ENCODE results near the gene CRACR2B. TPM values are rescaled to one million over a fixed set of nuclear protein-coding genes. Genes with fewer than 3 reads are reported as not detected.

Gene CRACR2B
- total RNA-seq, 1 experiment from 2014 or later: 11.8 TPM

- TF ChIP-seq EZH2 (IDR thresholded peaks at IDR 0.05) (no peak), JUND (IDR thresholded peaks at IDR 0.05) (no peak), MAX (IDR thresholded peaks at IDR 0.05) (peak; percentile 66; the same call in 1 of the 2 replicates), POLR2A (IDR thresholded peaks at IDR 0.05; ENCODE audit: borderline replicate concordance, extremely low read depth, insufficient read depth, insufficient read length) (no peak), POLR2AphosphoS5 (IDR thresholded peaks at IDR 0.05; ENCODE audit: low read depth, low read length) (peak; percentile 45; the same call in 1 of the 2 replicates), SIN3A (IDR thresholded peaks at IDR 0.05; ENCODE audit: low read depth) (peak; percentile 47; the same call in 1 of the 2 replicates), TCF7L2 (IDR thresholded peaks at IDR 0.05; ENCODE audit: borderline replicate concordance, extremely low read depth, insufficient read depth, insufficient read length) (peak; percentile 86), CEBPB (IDR thresholded peaks at IDR 0.05; ENCODE audit: low read depth) (no peak)
- TF ChIP-seq, protein P1, sequence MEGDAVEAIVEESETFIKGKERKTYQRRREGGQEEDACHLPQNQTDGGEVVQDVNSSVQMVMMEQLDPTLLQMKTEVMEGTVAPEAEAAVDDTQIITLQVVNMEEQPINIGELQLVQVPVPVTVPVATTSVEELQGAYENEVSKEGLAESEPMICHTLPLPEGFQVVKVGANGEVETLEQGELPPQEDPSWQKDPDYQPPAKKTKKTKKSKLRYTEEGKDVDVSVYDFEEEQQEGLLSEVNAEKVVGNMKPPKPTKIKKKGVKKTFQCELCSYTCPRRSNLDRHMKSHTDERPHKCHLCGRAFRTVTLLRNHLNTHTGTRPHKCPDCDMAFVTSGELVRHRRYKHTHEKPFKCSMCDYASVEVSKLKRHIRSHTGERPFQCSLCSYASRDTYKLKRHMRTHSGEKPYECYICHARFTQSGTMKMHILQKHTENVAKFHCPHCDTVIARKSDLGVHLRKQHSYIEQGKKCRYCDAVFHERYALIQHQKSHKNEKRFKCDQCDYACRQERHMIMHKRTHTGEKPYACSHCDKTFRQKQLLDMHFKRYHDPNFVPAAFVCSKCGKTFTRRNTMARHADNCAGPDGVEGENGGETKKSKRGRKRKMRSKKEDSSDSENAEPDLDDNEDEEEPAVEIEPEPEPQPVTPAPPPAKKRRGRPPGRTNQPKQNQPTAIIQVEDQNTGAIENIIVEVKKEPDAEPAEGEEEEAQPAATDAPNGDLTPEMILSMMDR (IDR thresholded peaks at IDR 0.05 in 2 of 3, conservative IDR thresholded peaks at IDR 0.05 in 1 of 3; ENCODE audit: borderline replicate concordance in 1 of 3, insufficient read depth in 1 of 3, low read depth in 2 of 3, low read length in 2 of 3): peak in 2 of 3 experiments; percentile 83 to 94
- H3K27ac ChIP-seq (ENCODE audit: low read depth, low read length): peak overlapping the region; percentile 45
- intact Hi-C loops (cut with micrococcal nuclease): no loop called here
- ATAC-seq: peak; percentile 95
- ChIA-PET POLR2A (interaction anchor here (0.6 to 1.3 kb wide), 2 partner anchors 12 to 22 kb away, joined by 3 to 12 read pairs; no protein-coding TSS in a partner anchor), CTCF (interaction anchor here (0.9 to 1.9 kb wide), 7 partner anchors 8 to 229 kb away, joined by 3 to 6 read pairs (median 4); partner anchors contain the start of gene TMEM80), RAD21 (ENCODE audit: low non-redundant PET in 1 of 2, low total read pairs in 2 of 2, uncharacterized antibody in 2 of 2, unreplicated experiment in 2 of 2) (interaction anchor here in 1 of 2 experiments (0.7 kb wide), 1 partner anchor 88 kb away, joined by 4 read pairs; the partner anchor contains the start of genes DEAF1 and TMEM80)
- no peaks in the 10 kb centered on the region for H4K20me1 ChIP-seq (ENCODE audit: insufficient read depth)
- H3K9ac ChIP-seq (ENCODE audit: low read length): peak overlapping the region; percentile 11; the same call in 1 of the 2 replicates
- peak overlapping the region; percentile 57 for H3K4me2 ChIP-seq (ENCODE audit: low read length)
- peak; percentile 78 for DNase-seq (ENCODE audit: low read depth, low spot score)
- H3K79me2 ChIP-seq (ENCODE audit: insufficient read depth, low read length): peaks cover 21% of the 10 kb centered on the region; the same call in 1 of the 2 replicates
- no peak overlapping the region for H3K4me3 ChIP-seq (replicated peaks in 1 of 2; ENCODE audit: low read depth in 1 of 2, low read length in 2 of 2)
- H3K27me3 ChIP-seq (ENCODE audit: insufficient read depth, low read length): no peaks in the 10 kb centered on the region
- no peak overlapping the region for H2AFZ ChIP-seq (ENCODE audit: low read depth, low read length, poor library complexity, severe bottlenecking)
- peaks cover 19 to 29% of the 10 kb centered on the region in 2 experiments for H3K4me1 ChIP-seq (ENCODE audit: control insufficient read depth in 1 of 2, insufficient read depth in 2 of 2, low read length in 2 of 2)
- H3K36me3 ChIP-seq (ENCODE audit: control insufficient read depth in 1 of 2, insufficient read depth in 2 of 2, low read length in 2 of 2): no peaks in the 10 kb centered on the region
- no peaks in the 10 kb centered on the region for H3K9me3 ChIP-seq (ENCODE audit: control insufficient read depth in 1 of 2, insufficient read depth in 1 of 2, low read depth in 1 of 2, low read length in 2 of 2)
- H3K9me2 ChIP-seq (ENCODE audit: insufficient read depth): no peaks in the 10 kb centered on the region
- no TSS peak for BruUV-seq (replicated peaks)
These were observed 44.1 kb upstream of the CRACR2B start for GRCh38 chr11:783581-784015.

Data from HCT116 (cell line).